AG10803 (cell line): Measurements from ENCODE around the gene PPIL4.

Source experiments
- DNase-seq: peaks from one replicate; pipeline ENCODE4 v3.0.0; 2010; ENCODE audit warnings: low read depth
- H3K4me3 ChIP-seq: 2 replicates; pipeline ENCODE4 v1.5.1; 2011; ENCODE audit warnings: mild to moderate bottlenecking, low read length, control low read depth
- TF ChIP-seq, protein P1 (sequence below): conservative IDR thresholded peaks from 2 replicates; pipeline ENCODE4 v1.5.1; 2011; ENCODE audit warnings: mild to moderate bottlenecking, low read length, control low read depth, inconsistent platforms

The PPIL4 gene

DNA sequence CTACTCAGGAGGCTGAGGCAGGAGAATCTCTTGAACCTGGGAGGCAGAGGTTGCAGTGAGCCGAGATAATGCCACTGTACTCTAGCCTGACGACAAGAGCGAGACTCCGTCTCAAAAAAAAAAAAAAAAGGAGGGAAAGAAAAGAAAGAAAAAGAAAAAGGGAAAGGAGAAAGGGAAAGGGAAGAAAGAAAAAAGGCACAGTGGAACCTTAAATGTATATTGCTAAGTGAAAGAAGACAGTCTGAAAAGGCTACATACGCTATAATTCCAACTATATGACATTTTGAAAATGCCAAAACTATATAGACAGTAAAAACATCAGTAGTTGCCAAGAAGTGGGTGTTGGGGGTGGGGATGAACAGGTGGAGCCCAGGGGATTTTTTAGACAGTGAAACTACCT, 16.2 kb downstream of the PPIL4 start:
- no peak for DNase-seq
- H3K4me3 ChIP-seq: no peak overlapping the region
- TF ChIP-seq, protein P1, sequence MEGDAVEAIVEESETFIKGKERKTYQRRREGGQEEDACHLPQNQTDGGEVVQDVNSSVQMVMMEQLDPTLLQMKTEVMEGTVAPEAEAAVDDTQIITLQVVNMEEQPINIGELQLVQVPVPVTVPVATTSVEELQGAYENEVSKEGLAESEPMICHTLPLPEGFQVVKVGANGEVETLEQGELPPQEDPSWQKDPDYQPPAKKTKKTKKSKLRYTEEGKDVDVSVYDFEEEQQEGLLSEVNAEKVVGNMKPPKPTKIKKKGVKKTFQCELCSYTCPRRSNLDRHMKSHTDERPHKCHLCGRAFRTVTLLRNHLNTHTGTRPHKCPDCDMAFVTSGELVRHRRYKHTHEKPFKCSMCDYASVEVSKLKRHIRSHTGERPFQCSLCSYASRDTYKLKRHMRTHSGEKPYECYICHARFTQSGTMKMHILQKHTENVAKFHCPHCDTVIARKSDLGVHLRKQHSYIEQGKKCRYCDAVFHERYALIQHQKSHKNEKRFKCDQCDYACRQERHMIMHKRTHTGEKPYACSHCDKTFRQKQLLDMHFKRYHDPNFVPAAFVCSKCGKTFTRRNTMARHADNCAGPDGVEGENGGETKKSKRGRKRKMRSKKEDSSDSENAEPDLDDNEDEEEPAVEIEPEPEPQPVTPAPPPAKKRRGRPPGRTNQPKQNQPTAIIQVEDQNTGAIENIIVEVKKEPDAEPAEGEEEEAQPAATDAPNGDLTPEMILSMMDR: no peak

GRCh38 chr6:149515494-149515893, 30.3 kb downstream of the PPIL4 start:
- TF ChIP-seq, protein P1: no peak
- no peak for DNase-seq
- no peak overlapping the region for H3K4me3 ChIP-seq

DNA sequence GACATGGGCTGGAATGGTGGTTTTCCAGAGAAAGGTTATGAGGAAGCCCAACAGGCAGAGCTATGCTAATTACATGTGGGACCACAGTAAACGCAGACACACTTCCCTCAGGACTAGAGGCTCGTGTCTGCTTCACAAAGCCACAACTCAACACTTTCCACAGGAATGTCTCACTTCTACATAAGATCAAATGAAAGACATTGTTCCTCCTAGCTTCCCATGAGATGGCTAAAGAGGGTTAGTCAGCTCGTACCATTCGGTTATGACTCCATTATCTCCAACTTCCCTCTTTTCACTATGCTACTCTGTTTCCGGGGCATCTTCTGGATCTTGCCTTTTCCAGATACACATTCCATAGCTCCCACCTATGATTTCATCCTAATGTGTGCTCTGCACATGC, 31.9 kb downstream of the PPIL4 start:
- peak; percentile 16 for DNase-seq

DNA sequence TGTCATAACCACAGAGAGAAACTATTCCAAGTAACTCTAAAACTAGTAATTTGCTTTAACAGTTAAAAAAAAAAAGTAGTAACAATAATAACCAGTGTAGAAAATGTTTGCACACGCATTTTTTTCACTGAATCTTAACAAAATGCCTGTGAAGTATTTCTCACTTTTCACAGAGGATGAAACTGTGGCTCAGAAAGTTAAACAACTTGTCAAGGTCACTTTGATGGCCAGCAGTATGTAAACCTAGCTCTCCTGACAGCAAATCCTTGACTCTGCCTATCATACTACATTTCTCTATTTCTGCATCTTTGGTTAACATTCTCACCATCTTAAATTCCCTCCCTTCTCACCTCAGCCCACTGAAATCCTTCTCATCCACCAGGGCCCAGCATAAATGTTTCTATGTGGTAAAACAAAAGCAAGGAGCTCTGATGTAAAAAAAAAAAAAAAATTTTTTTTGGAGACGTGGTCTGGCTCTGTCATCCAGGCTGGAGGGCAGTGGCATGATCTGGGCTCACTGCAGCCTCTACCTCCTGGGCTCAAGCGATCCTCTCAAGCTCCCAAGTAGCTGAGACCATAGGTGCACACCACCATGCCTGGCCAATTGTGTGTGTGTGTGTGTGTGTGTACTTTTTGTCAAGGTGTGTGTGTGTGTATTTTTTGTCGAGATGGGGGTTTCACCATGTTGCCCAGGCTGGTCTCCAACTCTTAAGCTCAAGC, 34.9 kb downstream of the PPIL4 start:
- H3K4me3 ChIP-seq: no peak overlapping the region
- TF ChIP-seq, protein P1: no peak
- DNase-seq: no peak

More for the DNA sequence above, 31.9 kb downstream of the PPIL4 start:
- TF ChIP-seq, protein P1: no peak
- no peak overlapping the region for H3K4me3 ChIP-seq

GRCh38 chr6:149508485-149508884, 37.4 kb downstream of the PPIL4 start:
- no peak for DNase-seq
- H3K4me3 ChIP-seq: no peak overlapping the region
- TF ChIP-seq, protein P1: no peak

- H3K4me3 ChIP-seq: no peak overlapping the region
- TF ChIP-seq, protein P1: no peak
- no peak for DNase-seq
Observed at GRCh38 chr6:149503872-149504271, 42.0 kb downstream of the PPIL4 start.

GRCh38 chr6:149503276-149503675, 42.6 kb downstream of the PPIL4 start:
- TF ChIP-seq, protein P1: no peak
- no peak overlapping the region for H3K4me3 ChIP-seq
- no peak for DNase-seq
